IPS-18c (cell line): ENCODE results near the gene CES4A.
"Not testable (repeated sequence)": the region's sequence is repeated elsewhere in the genome, so short reads cannot be mapped to it uniquely, and the experiment has no call there.

Source experiments
- H3K4me3 ChIP-seq: 2 replicates; pipeline ENCODE4 v1.7.0; 2013; ENCODE audit warnings: low read depth, mild to moderate bottlenecking, low read length, moderate library complexity; ENCODE audit not compliant: insufficient read depth
- H3K9me3 ChIP-seq: one replicate; pipeline ENCODE4 v1.6.1; 2013; ENCODE audit warnings: mild to moderate bottlenecking, low read length, moderate library complexity; ENCODE audit not compliant: control insufficient read depth, insufficient read depth

Gene CES4A

GRCh38 chr16:66953462-66954096 is 34.8 kb upstream of the CES4A start:
- no peaks in the 10 kb centered on the region for H3K9me3 ChIP-seq
- H3K4me3 ChIP-seq = no peak overlapping the region

- H3K9me3 ChIP-seq = no peaks in the 10 kb centered on the region
- no peak overlapping the region for H3K4me3 ChIP-seq
Measured at GRCh38 chr16:66954097-66954659, 34.2 kb upstream of the CES4A start.

DNA sequence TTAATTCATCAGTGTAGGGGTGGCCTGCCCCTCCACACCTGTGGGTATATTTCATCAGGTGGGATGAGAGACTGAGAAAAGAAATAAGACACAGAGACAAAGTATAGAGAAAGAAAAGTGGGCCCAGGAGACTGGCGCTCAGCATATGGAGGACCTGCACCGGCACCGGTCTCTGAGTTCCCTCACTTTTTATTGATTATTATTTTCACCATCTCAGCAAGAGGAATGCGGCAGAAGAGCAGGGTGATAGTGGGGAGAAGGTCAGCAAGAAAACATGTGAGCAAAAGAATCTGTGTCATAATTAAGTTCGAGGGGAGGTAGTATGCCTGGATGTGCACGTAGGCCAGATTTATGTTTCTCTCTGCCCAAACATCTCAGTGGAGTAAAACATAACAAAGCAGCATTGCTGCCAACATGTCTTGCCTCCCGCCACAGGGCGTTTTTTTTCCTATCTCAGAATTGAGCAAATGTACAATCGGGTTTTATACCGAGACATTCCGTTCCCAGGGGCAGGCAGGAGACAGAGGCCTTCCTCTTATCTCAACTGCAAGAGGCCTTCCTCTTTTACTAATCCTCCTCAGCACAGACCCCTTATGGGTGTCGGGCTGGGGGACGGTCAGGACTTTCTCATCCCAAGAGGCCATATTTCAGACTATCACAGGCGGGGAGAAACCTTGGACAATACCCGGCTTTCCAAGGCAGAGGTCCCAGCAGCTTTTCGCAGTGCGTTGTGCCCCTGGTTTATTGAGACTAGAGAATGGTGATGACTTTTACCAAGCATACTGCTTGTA is 32.8 kb upstream of the CES4A start:
- not testable (repeated sequence) for H3K9me3 ChIP-seq, H3K4me3 ChIP-seq

GRCh38 chr16:66956154-66956457 is 32.3 kb upstream of the CES4A start:
- not testable (repeated sequence) for H3K9me3 ChIP-seq, H3K4me3 ChIP-seq

DNA sequence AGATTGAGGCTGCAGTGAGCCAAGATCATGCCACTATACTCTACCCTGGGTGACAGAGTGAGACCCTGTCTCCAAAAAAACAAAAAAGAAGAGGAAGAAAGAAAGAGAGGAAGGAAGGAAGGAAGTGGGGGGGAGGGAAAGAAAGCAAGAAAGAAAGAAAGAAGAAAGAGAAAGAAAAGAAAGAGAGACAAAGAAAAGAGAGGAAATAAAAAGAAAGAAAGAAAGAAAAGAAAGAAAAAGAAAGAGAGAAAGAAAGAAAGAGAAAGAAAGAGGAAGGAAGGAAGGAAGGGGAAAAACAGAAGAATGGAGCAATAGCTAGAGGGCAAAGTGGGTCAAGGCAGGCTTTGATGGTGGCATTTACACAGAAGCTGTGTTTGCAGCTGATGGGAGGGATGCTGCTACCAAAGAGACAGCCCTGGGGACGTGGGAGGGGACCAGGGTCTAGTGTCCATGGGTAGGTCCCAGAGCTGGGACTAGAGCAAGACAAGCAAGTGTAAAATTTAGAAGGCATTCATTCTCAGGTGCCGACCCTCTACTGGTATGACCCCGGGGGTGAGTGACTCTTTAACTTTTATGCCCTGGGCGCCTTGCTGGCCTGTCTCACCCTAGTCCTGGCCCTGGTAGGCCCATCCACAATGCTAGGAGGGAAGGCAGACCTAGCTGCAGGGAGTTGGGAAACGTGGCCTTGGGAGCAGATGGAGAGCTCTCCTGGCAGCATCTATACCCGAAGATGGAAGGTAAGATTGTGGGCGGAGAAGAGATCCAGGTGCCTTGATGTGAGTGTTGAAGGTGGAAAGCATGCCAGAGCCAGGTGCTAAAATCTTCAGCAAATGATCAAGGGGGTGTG is 29.3 kb upstream of the CES4A start:
- no peak overlapping the region for H3K4me3 ChIP-seq
- H3K9me3 ChIP-seq = no peaks in the 10 kb centered on the region

GRCh38 chr16:66959704-66960161 is 28.7 kb upstream of the CES4A start:
- Histone ChIP-seq H3K4me3 (no peak overlapping the region), H3K9me3 (no peaks in the 10 kb centered on the region)

- H3K9me3 ChIP-seq = no peaks in the 10 kb centered on the region
- no peak overlapping the region for H3K4me3 ChIP-seq
Measured at GRCh38 chr16:66960270-66960669, 28.1 kb upstream of the CES4A start.

DNA sequence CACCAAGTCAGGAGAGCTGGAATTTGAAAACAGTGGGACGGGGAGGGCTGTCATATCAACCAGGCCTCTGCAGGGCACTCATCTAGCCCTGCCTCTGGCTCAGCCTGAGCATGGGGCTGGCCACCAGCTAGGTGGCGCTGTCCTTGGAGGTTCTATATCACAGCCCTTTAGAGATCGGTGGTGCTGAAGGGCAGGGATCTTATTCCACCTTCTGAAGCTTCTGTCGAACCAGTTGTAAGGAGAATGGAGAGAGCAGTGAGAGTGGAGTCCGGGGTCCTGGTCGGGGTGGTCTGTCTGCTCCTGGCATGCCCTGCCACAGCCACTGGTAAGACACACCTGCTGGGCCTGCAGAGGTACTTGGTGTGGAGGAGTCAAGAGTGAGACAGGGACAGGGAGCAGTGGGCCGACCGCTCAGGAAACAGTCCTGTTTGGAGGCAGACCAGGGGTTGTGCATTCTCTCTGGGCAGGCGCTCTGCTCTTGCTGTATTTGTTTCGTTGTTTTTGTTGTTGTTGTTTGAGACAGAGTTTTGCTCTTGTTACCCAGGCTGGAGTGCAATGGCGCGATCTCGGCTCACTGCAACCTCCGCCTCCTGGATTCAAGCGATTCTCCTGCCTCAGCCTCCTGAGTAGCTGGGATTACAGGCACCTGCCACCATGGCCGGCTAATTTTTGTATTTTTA is 27.2 kb upstream of the CES4A start, which contains the start of gene CES3:
Gene CES3 (plus strand): TSS at position 202 of the 680 bp plus-strand sequence. CDS start 42 bp downstream, at position 244.
- Histone ChIP-seq H3K4me3 (peak within 1 kb of the TSS; percentile 51), H3K9me3 (no peaks in the 10 kb centered on the region)

DNA sequence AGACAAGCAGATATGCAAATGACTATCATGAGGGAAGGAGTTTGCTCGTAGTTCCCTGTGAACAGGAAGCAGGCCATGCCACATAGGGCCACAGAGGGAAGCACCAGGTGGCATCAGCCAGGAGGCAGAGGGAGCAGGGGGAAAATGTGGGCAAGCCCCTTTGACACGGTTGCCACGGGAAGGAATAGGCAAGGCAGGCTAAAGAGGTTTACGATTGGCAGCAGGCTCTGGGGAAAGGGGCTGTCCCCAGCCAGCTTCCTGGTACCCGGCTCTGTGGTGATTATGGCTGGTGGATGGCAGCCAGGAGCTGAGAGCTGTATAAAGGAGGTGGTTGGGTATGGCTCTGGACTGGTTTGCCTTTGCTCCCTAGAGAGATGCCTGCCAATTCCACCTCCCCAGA is 26.5 kb upstream of the CES4A start:
- Histone ChIP-seq H3K4me3 (no peak overlapping the region), H3K9me3 (no peaks in the 10 kb centered on the region)

- Histone ChIP-seq H3K4me3 (no peak overlapping the region), H3K9me3 (no peaks in the 10 kb centered on the region)
Measured at GRCh38 chr16:66964049-66964448, 24.3 kb upstream of the CES4A start.

GRCh38 chr16:66968847-66969246 is 19.5 kb upstream of the CES4A start:
- Histone ChIP-seq H3K9me3 (no peaks in the 10 kb centered on the region), H3K4me3 (no peak overlapping the region)

DNA sequence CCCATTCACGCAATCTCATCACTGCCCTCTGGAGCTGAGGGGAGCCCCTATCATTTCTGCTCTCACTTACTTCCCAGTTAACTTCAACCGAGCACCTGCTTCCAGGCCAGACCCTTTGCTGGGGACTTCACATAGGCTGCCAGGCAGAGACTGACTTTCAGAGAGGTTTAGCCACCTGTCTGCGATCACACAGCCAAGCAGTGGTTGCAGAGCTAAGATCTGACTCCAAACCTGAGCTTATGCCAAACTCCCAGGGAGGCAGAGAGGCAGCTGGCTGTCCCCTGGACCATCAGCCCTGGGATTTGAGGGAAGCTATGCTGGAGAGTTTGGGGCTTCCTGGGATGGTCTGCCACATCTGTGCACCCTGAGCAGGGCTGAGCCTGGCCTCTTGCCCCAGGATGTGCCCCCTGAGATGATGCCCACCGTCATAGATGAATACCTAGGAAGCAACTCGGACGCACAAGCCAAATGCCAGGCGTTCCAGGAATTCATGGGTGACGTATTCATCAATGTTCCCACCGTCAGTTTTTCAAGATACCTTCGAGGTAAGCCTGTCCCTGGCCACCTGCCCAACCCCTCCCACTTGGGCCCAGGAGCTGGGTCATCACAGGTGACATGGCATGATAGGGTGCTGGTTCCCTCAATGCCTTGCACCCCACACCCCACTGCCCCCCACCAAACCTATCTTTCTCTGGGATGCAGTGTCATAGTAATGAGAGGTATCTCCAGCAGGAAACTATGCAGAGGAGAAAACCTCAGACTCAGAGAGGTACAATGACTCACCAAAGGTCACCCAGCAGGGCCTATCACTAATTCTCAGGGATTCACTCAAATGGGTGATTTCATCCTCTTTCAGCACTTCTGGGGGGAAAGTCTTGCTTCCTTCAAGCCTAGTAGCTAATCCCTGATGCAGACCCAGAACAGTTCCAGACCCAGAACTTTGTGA is 17.3 kb upstream of the CES4A start:
- H3K4me3 ChIP-seq = no peak overlapping the region
- H3K9me3 ChIP-seq = no peaks in the 10 kb centered on the region

DNA sequence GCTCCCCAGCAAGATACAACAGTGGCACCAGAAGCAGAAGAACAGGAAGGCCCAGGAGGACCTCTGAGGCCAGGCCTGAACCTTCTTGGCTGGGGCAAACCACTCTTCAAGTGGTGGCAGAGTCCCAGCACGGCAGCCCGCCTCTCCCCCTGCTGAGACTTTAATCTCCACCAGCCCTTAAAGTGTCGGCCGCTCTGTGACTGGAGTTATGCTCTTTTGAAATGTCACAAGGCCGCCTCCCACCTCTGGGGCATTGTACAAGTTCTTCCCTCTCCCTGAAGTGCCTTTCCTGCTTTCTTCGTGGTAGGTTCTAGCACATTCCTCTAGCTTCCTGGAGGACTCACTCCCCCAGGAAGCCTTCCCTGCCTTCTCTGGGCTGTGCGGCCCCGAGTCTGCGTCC is 15.4 kb upstream of the CES4A start:
- no peak overlapping the region for H3K4me3 ChIP-seq
- no peaks in the 10 kb centered on the region for H3K9me3 ChIP-seq

DNA sequence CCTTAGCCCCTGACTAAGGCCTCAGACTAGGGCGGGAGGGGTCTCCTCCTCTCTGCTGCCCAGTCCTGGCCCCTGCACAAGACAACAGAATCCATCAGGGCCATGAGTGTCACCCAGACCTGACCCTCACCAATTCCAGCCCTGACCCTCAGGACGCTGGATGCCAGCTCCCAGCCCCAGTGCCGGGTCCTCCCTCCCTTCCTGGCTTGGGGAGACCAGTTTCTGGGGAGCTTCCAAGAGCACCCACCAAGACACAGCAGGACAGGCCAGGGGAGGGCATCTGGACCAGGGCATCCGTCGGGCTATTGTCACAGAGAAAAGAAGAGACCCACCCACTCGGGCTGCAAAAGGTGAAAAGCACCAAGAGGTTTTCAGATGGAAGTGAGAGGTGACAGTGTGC is 14.7 kb upstream of the CES4A start:
- no peak overlapping the region for H3K4me3 ChIP-seq
- no peaks in the 10 kb centered on the region for H3K9me3 ChIP-seq

DNA sequence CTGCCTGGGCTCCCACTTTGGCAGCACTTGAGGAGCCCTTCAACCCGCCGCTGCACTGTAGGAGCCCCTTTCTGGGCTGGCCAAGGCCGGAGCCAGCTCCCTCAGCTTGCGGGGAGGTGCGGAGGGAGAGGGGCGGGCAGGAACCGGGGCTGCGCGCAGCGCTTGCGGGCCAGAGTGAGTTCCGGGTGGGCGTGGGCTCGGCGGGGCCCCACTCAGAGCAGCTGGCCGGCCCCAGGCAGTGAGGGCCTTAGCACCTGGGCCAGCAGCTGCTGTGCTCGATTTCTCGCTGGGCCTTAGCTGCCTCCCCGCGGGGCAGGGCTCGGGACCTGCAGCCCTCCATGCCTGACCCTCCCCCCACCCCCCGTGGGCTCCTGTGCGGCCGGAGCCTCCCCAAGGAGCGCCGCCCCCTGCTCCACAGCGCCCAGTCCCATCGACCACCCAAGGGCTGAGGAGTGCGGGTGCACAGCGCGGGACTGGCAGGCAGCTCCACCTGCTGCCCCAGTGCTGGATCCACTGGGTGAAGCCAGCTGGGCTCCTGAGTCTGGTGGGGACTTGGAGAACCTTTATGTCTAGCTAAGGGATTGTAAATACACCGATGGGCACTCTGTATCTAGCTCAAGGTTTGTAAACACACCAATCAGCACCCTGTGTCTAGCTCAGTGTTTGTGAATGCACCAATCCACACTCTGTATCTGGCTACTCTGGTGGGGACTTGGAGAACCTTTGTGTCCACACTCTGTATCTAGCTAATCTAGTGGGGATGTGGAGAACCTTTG is 14.0 kb upstream of the CES4A start:
- not testable (repeated sequence) for H3K4me3 ChIP-seq, H3K9me3 ChIP-seq

DNA sequence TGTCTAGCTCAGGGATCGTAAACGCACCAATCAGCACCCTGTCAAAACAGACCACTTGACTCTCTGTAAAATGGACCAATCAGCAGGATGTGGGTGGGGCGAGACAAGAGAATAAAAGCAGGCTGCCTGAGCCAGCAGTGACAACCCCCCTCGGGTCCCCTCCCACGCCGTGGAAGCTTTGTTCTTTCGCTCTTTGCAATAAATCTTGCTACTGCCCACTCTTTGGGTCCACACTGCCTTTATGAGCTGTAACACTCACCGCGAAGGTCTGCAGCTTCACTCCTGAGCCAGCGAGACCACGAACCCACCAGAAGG is 13.5 kb upstream of the CES4A start:
- not testable (repeated sequence) for H3K4me3 ChIP-seq

More for the DNA sequence above, 13.5 kb upstream of the CES4A start:
- H3K9me3 ChIP-seq = not testable (repeated sequence)
